ENCODE data around the gene OR1M1.

Gene OR1M1

GRCh38 chr19:9075064-9075949 lies 11.6 kb upstream of the OR1M1 start:
- no peak for DNase-seq

GRCh38 chr19:9076901-9077300 lies 10.0 kb upstream of the OR1M1 start:
- no peak for DNase-seq

GRCh38 chr19:9078651-9079050 lies 8.2 kb upstream of the OR1M1 start:
- DNase-seq = no peak

- DNase-seq = no peak
Observed at GRCh38 chr19:9107375-9107774, 20.5 kb downstream of the OR1M1 start, which contains the start of gene OR7G2. Gene OR7G2, minus strand, starts transcription at chr19:9107475. Its CDS starts 4,232 bp downstream, at chr19:9103243.

- no peak for DNase-seq
Observed at GRCh38 chr19:9109959-9110358, 23.1 kb downstream of the OR1M1 start.

- no peak for DNase-seq
Observed at GRCh38 chr19:9115307-9115813, 28.5 kb downstream of the OR1M1 start, which contains the start of gene OR7G1. Gene OR7G1, minus strand, starts transcription at chr19:9115763. Its CDS starts 0 bp downstream, at chr19:9115763.

- DNase-seq = no peak
Observed at GRCh38 chr19:9116547-9116946, 29.7 kb downstream of the OR1M1 start.

GRCh38 chr19:9126900-9127405 lies 40.1 kb downstream of the OR1M1 start, which contains the start of gene OR7G3:
Gene OR7G3, minus strand, starts transcription at chr19:9126950. Its CDS starts 0 bp downstream, at chr19:9126950.
- DNase-seq = no peak

- no peak for DNase-seq
Observed at GRCh38 chr19:9128171-9128570, 41.3 kb downstream of the OR1M1 start.

GRCh38 chr19:9130965-9131364 lies 44.1 kb downstream of the OR1M1 start:
- DNase-seq = no peak

- DNase-seq = no peak
Observed at GRCh38 chr19:9132422-9132821, 45.6 kb downstream of the OR1M1 start.

- no peak for DNase-seq
Observed at GRCh38 chr19:9139609-9140158, 52.8 kb downstream of the OR1M1 start.

GRCh38 chr19:9140159-9140874 lies 53.5 kb downstream of the OR1M1 start, which contains the start of gene ZNF317:
Gene ZNF317, plus strand, starts transcription at chr19:9140397. Its CDS starts 15,620 bp downstream, at chr19:9156017.
- DNase-seq = peak; percentile 88 to 89

GRCh38 chr19:9144920-9145319 lies 58.1 kb downstream of the OR1M1 start:
- no peak for DNase-seq
